Neural progenitor cell (in vitro differentiated cells): ENCODE results near the gene UNC5B.

Experiments
- EZH2 ChIP-seq: fragments of 200-600 bp; sonication (generic); IDR thresholded peaks from 2 replicates; pipeline ENCODE4 v1.6.1; 2017; ENCODE audit warnings: antibody characterized with exemption, mild to moderate bottlenecking, moderate library complexity
- EZH2phosphoT487 ChIP-seq: fragments of 200-600 bp; sonication (generic); IDR thresholded peaks from 2 replicates; pipeline ENCODE4 v1.6.1; 2017; ENCODE audit warnings: antibody characterized with exemption
- TF ChIP-seq, protein P1 (sequence below): fragments of 200-600 bp; sonication (generic); IDR thresholded peaks from 2 replicates; pipeline ENCODE4 v1.5.1; 2017; ENCODE audit warnings: antibody characterized with exemption, mild to moderate bottlenecking

GRCh38 chr10:71250842-71251241, 38.5 kb downstream of the UNC5B start:
- TF ChIP-seq EZH2phosphoT487 (no peak), EZH2 (no peak)
- TF ChIP-seq, protein P1, sequence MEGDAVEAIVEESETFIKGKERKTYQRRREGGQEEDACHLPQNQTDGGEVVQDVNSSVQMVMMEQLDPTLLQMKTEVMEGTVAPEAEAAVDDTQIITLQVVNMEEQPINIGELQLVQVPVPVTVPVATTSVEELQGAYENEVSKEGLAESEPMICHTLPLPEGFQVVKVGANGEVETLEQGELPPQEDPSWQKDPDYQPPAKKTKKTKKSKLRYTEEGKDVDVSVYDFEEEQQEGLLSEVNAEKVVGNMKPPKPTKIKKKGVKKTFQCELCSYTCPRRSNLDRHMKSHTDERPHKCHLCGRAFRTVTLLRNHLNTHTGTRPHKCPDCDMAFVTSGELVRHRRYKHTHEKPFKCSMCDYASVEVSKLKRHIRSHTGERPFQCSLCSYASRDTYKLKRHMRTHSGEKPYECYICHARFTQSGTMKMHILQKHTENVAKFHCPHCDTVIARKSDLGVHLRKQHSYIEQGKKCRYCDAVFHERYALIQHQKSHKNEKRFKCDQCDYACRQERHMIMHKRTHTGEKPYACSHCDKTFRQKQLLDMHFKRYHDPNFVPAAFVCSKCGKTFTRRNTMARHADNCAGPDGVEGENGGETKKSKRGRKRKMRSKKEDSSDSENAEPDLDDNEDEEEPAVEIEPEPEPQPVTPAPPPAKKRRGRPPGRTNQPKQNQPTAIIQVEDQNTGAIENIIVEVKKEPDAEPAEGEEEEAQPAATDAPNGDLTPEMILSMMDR, result no peak
